IPS-NIHi11 (cell line): ENCODE results near the gene HSPA1A.

Source experiments
- DNase-seq: peaks from one replicate; pipeline ENCODE4 v3.0.0; 2012; ENCODE audit warnings: mixed read lengths, low spot score

HSPA1A gene

DNA sequence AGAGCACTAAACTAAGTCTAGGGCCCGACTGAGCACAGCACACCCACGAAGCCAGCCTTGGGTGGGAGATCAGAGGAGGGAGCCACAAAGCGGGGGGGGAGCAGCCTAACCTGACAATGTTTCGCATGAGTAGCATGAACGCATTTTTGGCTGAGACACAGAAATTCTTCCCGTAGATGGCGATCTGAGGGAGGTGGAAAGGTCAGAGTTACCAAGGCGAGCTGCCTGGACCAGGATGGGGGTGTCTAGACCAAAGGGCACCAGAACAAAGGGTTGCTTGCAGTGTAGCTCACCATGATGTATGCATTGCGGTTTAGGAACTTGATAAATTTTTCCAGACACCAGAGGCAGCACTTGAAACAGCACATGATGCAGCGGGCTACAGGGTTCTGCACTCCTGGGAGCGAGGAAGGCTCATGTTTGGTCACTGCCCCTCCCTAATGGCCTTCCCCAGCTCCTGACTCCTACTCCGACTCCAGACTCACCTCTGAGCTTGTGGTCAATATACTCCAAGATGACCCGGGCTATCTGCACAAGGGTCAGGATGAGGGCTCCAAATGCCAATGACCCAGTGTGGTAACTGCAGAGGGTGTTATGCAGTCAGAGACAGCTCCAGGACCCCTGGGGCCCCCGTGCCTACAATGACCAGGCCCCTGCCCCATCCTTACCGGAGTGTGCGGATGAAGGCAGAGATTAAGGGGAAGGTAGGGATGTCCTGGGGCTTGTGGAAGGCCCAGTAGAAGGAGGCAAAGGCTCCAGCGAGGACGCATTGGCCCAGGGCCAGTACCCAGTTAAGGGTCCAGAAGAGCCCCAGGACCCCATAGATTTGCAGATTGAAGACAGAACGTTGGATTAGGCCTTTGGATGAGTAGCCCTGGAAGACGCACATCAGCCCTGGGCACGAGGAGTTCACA is 50.1 kb downstream of the HSPA1A start:
- no peak for DNase-seq
